Endothelial cell of umbilical vein (primary cell): Measurements from ENCODE around the gene SENP6. TPM values are rescaled to one million over a fixed set of nuclear protein-coding genes. Genes with fewer than 3 reads are reported as not detected.

ENCODE experiments used
- BruUV-seq: library from RNA; stranded (reverse); fragments of 400-500 nt; replicated peaks from 2 replicates; lab custom pipeline; 2021; lab: Mats Ljungman, UMichigan
- CTCF ChIA-PET: fragments of 300-600, 350-600 bp; sonication (Branson Sonifier 250); formaldehyde crosslinking; loops from one replicate; lab custom pipeline; 2021; ENCODE audit warnings: antibody characterized with exemption, inconsistent platforms; lab: Charles Lee
- POLR2A ChIA-PET: fragments of 300-600, 350-600 bp; sonication (Branson Sonifier 250); formaldehyde crosslinking; loops from one replicate; lab custom pipeline; 2021; ENCODE audit warnings: antibody characterized with exemption, inconsistent platforms; lab: Charles Lee
- DNase-seq: peaks from one replicate; pipeline ENCODE4 v3.0.0-alpha.2; 2011; ENCODE audit warnings: low read depth, low spot score
- FAIRE-seq: peaks from 2 replicates; lab custom pipeline; 2011; peaks lifted over from hg19 to GRCh38; lab: Jason Lieb, UNC
- H2AFZ ChIP-seq: 2 replicates; pipeline ENCODE4 v1.6.0; 2012; ENCODE audit warnings: low read depth, low read length, control low read depth, inconsistent platforms
- H3K27ac ChIP-seq: 2 replicates; pipeline ENCODE4 v1.5.1; 2011; ENCODE audit warnings: low read depth, mild to moderate bottlenecking, control low read depth, low read length, moderate library complexity; ENCODE audit not compliant: insufficient read depth
- H3K27me3 ChIP-seq, 2 experiments: 2 replicates each; pipeline versions ENCODE4 v1.6.0 to v1.6.1; 2011; ENCODE audit warnings: low read length in 2 of 2, mixed read lengths in 1 of 2; ENCODE audit not compliant: control insufficient read depth in 2 of 2, insufficient read depth in 2 of 2
- H3K36me3 ChIP-seq, 2 experiments: 2 replicates in 1 of 2; 3 replicates in 1 of 2; pipeline ENCODE4 v1.5.1; 2011; ENCODE audit warnings: low read length in 2 of 2, mild to moderate bottlenecking in 1 of 2, moderate library complexity in 1 of 2; ENCODE audit not compliant: control insufficient read depth in 2 of 2, insufficient read depth in 2 of 2; ENCODE audit errors: extremely low read depth in 1 of 2
- H3K4me1 ChIP-seq: 3 replicates; pipeline ENCODE4 v1.5.1; 2011; ENCODE audit warnings: mild to moderate bottlenecking, low read length; ENCODE audit not compliant: control insufficient read depth, insufficient read depth; ENCODE audit errors: extremely low read depth
- H3K4me2 ChIP-seq: 2 replicates; pipeline ENCODE4 v1.6.1; 2011; ENCODE audit warnings: low read length, control low read depth, mixed read lengths; ENCODE audit not compliant: insufficient read depth
- H3K4me3 ChIP-seq, 3 experiments: fragments of 200-600 bp in 1 of 3; sonication (generic), shearing (Covaris generic) in 1 of 3; replicated peaks in 1 of 3; 2 replicates each; pipeline ENCODE4 v1.5.1; 2011 to 2016; ENCODE audit warnings: control low read depth in 3 of 3, low read length in 3 of 3, mild to moderate bottlenecking in 2 of 3, inconsistent platforms in 1 of 3, low read depth in 1 of 3, moderate library complexity in 1 of 3; ENCODE audit not compliant: insufficient read depth in 1 of 3
- H3K79me2 ChIP-seq: 2 replicates; pipeline ENCODE4 v1.6.0; 2012; ENCODE audit warnings: low read length, inconsistent platforms; ENCODE audit not compliant: control insufficient read depth, insufficient read depth
- H3K9ac ChIP-seq: replicated peaks from 2 replicates; pipeline ENCODE3; 2011; ENCODE audit warnings: low read length, control low read depth; ENCODE audit not compliant: insufficient read depth; ENCODE audit errors: extremely low read depth
- H3K9me1 ChIP-seq: replicated peaks from 3 replicates; pipeline ENCODE4 v1.6.0; 2011; ENCODE audit warnings: mild to moderate bottlenecking, low read length; ENCODE audit not compliant: control insufficient read depth, insufficient read depth; ENCODE audit errors: extremely low read depth
- H3K9me3 ChIP-seq: replicated peaks from 2 replicates; pipeline ENCODE4 v1.5.1; 2012; ENCODE audit warnings: low read length, inconsistent platforms; ENCODE audit not compliant: control insufficient read depth, insufficient read depth
- H4K20me1 ChIP-seq: replicated peaks from 2 replicates; pipeline ENCODE3; 2011; ENCODE audit warnings: mild to moderate bottlenecking, low read length; ENCODE audit not compliant: control insufficient read depth, insufficient read depth; ENCODE audit errors: extremely low read depth
- CTCF ChIP-seq, 2 donors: IDR thresholded peaks; 1 replicate in 1 of 2; 2 replicates in 1 of 2; pipeline ENCODE4 v1.5.1; 2011; ENCODE audit warnings: low read length in 2 of 2, mild to moderate bottlenecking in 2 of 2, moderate library complexity in 2 of 2, control low read depth in 1 of 2, inconsistent platforms in 1 of 2, low read depth in 1 of 2; ENCODE audit not compliant: insufficient read depth in 1 of 2; ENCODE audit errors: extremely low read depth in 1 of 2
- EZH2 ChIP-seq: IDR thresholded peaks from 2 replicates; pipeline ENCODE4 v1.6.1; 2012; ENCODE audit warnings: borderline replicate concordance, low read depth, mild to moderate bottlenecking, moderate library complexity, low read length, inconsistent platforms; ENCODE audit not compliant: severe bottlenecking
- FOS ChIP-seq: IDR thresholded peaks from 2 replicates; pipeline ENCODE4 v1.6.1; 2011; ENCODE audit warnings: mild to moderate bottlenecking, low read length, moderate library complexity, borderline replicate concordance; ENCODE audit not compliant: insufficient read depth
- GATA2 ChIP-seq: IDR thresholded peaks from 2 replicates; pipeline ENCODE4 v1.7.0; 2011; ENCODE audit warnings: low read depth, mild to moderate bottlenecking, moderate library complexity, mixed read lengths, low read length; ENCODE audit not compliant: insufficient read length, insufficient read depth
- JUN ChIP-seq: IDR thresholded peaks from 2 replicates; pipeline ENCODE4 v1.6.1; 2011; ENCODE audit warnings: borderline replicate concordance, low read depth; ENCODE audit not compliant: insufficient read length, insufficient read depth
- MYC ChIP-seq: IDR thresholded peaks from one replicate; pipeline ENCODE4 v1.6.1; 2011; ENCODE audit warnings: mild to moderate bottlenecking, low read depth, low read length
- POLR2A ChIP-seq: IDR thresholded peaks from 2 replicates; pipeline ENCODE4 v1.6.1; 2012; ENCODE audit warnings: low read depth, mild to moderate bottlenecking, control low read depth, low read length
- POLR2AphosphoS5 ChIP-seq: IDR thresholded peaks from 2 replicates; pipeline ENCODE4 v1.6.1; 2012; ENCODE audit warnings: low read depth, mild to moderate bottlenecking, control low read depth, low read length, moderate library complexity; ENCODE audit not compliant: insufficient read depth
- dilution Hi-C: fragments of 300-500 bp; cut with MboI; formaldehyde crosslinking; loops from one replicate; pipeline ENCODE4 v1.15.0; 2019; ENCODE audit warnings: low sequenced_read_pairs; ENCODE audit not compliant: extremely low pct_ligation_motif_present
- intact Hi-C: fragments of 100-400 bp; cut with micrococcal nuclease; formaldehyde crosslinking; loops from one replicate; pipeline ENCODE4 v1.10.0; 2022
- polyA plus RNA-seq, 4 experiments: library from polyadenylated mRNA; depleted of rRNA in 3 of 4; stranded (reverse) in 3 of 4; unstranded in 1 of 4; fragments of >200 nt; gene quantifications; 2 replicates each; pipeline versions ENCODE4 v1.2.1 to v1.2.3, GENCODE V29; 2011 to 2012; ENCODE audit warnings: missing spikeins in 1 of 4
- total RNA-seq: library from RNA; stranded (reverse); gene quantifications from 2 replicates; pipeline ENCODE4 v1.2.3, GENCODE V29; 2021
- TF ChIP-seq, protein P1 (sequence below): IDR thresholded peaks from 2 replicates; pipeline ENCODE4 v1.6.1; 2011; ENCODE audit not compliant: insufficient read depth, insufficient read length

SENP6 gene
- total and polyA plus RNA-seq, 2 donors (not counting 3 experiments of a cell fraction or from before 2014, with no cell fraction given): 11.5 to 99.1 TPM

DNA sequence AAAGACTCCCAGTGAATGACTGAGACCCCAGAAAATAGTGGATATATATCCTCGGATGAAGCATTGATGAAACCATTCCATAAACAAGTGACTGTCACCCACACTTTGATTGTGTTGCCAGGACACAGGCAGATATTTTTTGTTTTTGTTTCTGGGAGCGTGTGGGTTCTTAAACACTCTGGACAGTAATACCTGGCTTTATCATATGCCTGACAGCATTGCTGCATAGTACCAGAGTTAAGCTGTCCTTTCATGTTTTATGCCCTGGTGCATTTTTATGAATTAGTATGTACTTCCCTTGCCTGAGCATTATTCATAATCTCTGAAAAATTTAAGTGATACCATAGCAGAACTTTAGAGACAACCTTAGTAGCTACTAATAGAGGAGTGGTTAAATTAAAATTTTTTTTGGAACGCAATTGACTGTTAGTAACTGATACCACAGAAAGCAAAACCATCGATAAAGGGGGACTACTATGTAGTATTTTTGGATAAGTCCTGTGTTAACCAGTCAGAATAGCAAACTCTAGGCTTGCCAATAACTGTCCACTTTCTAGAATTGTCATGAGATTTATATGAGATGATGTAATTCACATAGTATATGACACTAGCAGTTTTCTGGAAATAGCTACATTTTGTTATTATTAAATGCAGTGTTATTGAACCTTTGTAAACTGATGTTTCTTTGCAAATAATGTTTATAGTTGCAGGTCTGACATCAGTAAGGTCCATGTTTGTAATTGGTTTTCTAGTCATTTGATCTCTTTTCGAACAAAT is 30.4 kb downstream of the SENP6 start:
- Histone ChIP-seq H4K20me1 (no peaks in the 10 kb centered on the region), H3K79me2 (peaks cover 42% of the 10 kb centered on the region), H3K9me3 (no peaks in the 10 kb centered on the region), H3K4me1 (no peaks in the 10 kb centered on the region), H3K9ac (no peak overlapping the region), H3K4me2 (no peak overlapping the region), H3K4me3 (no peak overlapping the region), H3K36me3 (peaks cover 0 to 19% of the 10 kb centered on the region in 2 experiments), H3K27me3 (no peaks in the 10 kb centered on the region), H2AFZ (no peak overlapping the region), H3K9me1 (no peaks in the 10 kb centered on the region), H3K27ac (no peak overlapping the region)
- TF ChIP-seq POLR2A: no peak
- TF ChIP-seq, protein P1, sequence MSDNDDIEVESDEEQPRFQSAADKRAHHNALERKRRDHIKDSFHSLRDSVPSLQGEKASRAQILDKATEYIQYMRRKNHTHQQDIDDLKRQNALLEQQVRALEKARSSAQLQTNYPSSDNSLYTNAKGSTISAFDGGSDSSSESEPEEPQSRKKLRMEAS: no peak
- dilution Hi-C loops (no loop called here), intact Hi-C loops (no loop called here)
- DNase-seq (no peak), FAIRE-seq (no peak)
- POLR2A ChIA-PET: no interaction called here
- CTCF ChIA-PET: interaction anchor here (0.9 to 1.0 kb wide), 2 partner anchors 9 to 16 kb away, joined by 3 to 4 read pairs; no protein-coding TSS in a partner anchor
- BruUV-seq: no TSS peak

GRCh38 chr6:75633045-75633444 is 31.4 kb downstream of the SENP6 start:
- dilution Hi-C loops: no loop called here
- BruUV-seq: no TSS peak
- Histone ChIP-seq H3K9me3 (no peaks in the 10 kb centered on the region), H3K9me1 (no peaks in the 10 kb centered on the region), H3K4me2 (no peak overlapping the region), H4K20me1 (no peaks in the 10 kb centered on the region), H3K79me2 (peaks cover 38% of the 10 kb centered on the region), H3K27me3 (no peaks in the 10 kb centered on the region), H3K36me3 (peaks cover 0 to 21% of the 10 kb centered on the region in 2 experiments), H3K9ac (no peak overlapping the region), H3K27ac (no peak overlapping the region), H3K4me1 (no peaks in the 10 kb centered on the region), H2AFZ (no peak overlapping the region), H3K4me3 (no peak overlapping the region)
- ChIA-PET CTCF (interaction anchor here (1.0 kb wide), 1 partner anchor 16 kb away, joined by 3 read pairs; no protein-coding TSS in a partner anchor), POLR2A (no interaction called here)
- FAIRE-seq: no peak
- intact Hi-C loops: no loop called here
- no peak for TF ChIP-seq EZH2
- TF ChIP-seq FOS: no peak
- no peak for TF ChIP-seq JUN
- no peak for TF ChIP-seq POLR2A
- no peak for TF ChIP-seq MYC
- no peak for TF ChIP-seq CTCF (IDR thresholded peaks at IDR 0.05; ENCODE audit: extremely low read depth in 1 of 2, insufficient read depth in 1 of 2, low read depth in 1 of 2, low read length in 2 of 2)
- TF ChIP-seq POLR2AphosphoS5: no peak
- no peak for TF ChIP-seq GATA2
- TF ChIP-seq, protein P1: no peak
- no peak for DNase-seq
